Uterus (tissue), 2 donors: ENCODE data around the gene MSH3.

Experiments used
- POLR2A ChIP-seq, 2 donors: fragments of 450-650 bp; IDR thresholded peaks; one replicate each; pipeline ENCODE4 v1.6.1; 2016; ENCODE audit warnings: antibody characterized with exemption in 2 of 2, mild to moderate bottlenecking in 1 of 2, moderate library complexity in 1 of 2
- TF ChIP-seq, protein P1 (sequence below), 4 experiments: fragments of 200-600 bp in 2 of 4; fragments of 450-650 bp in 2 of 4; sonication (generic) in 2 of 4; IDR thresholded peaks; one replicate each; pipeline ENCODE4 v1.5.1; 2016 to 2019; ENCODE audit warnings: antibody characterized with exemption in 4 of 4, mild to moderate bottlenecking in 2 of 4, moderate library complexity in 1 of 4

GRCh38 chr5:80667384-80667783 lies 12.9 kb downstream of the MSH3 start:
- TF ChIP-seq, protein P1, sequence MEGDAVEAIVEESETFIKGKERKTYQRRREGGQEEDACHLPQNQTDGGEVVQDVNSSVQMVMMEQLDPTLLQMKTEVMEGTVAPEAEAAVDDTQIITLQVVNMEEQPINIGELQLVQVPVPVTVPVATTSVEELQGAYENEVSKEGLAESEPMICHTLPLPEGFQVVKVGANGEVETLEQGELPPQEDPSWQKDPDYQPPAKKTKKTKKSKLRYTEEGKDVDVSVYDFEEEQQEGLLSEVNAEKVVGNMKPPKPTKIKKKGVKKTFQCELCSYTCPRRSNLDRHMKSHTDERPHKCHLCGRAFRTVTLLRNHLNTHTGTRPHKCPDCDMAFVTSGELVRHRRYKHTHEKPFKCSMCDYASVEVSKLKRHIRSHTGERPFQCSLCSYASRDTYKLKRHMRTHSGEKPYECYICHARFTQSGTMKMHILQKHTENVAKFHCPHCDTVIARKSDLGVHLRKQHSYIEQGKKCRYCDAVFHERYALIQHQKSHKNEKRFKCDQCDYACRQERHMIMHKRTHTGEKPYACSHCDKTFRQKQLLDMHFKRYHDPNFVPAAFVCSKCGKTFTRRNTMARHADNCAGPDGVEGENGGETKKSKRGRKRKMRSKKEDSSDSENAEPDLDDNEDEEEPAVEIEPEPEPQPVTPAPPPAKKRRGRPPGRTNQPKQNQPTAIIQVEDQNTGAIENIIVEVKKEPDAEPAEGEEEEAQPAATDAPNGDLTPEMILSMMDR (IDR thresholded peaks at IDR 0.05): no peak
- no peak for TF ChIP-seq POLR2A (IDR thresholded peaks at IDR 0.05)
